ENCODE results near the gene STT3A.

The STT3A gene

DNA sequence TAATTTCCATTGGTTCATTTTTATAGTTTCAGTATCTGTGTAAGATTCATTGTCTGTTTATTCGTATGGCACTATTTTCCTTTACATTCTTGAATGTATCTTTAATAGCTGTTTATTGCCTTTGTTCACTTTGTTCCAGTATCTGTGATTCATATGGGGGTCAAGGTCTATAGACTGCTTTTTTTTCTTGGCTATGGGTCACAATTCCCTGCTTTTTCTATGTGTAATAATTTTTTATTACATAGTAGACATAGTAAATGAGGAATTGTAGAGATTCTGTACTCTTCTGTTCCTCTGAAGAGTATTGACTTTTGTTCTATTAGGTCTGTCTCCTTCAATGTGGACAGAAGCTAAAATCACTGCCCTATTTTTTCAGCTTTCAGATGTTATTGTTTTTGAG, 77.5 kb downstream of the STT3A start:
- DNase-seq, result no peak

DNA sequence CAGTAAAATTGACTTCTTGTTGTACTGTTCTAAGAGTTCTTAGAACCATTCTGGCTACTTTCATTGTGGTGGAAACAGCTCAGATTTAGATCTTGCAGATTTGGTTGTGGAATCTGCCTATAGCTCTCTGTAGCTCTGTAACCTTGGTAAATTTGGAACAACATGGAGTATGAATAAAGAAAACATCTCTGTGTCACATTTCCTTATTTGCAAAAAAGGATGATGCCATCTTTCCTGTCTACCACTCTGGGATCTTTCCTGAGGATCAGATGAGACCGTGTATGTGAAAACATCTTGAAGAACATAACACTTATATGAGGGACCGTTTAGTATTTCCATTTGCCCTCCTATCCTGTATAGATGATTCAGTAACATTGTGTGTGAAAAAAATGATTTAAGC, 78.9 kb downstream of the STT3A start:
- no peak for DNase-seq

Measured in stimulated activated CD4-positive, alpha-beta T cell treated with anti-CD3 and anti-CD28 coated beads, Interleukin-4, amount 100 ng/mL, for 1 hour (primary cell).